ENCODE results near the gene RPL10.

The RPL10 gene

GRCh38 chrX:154349979-154350378 is 48.2 kb upstream of the RPL10 start:
- Histone ChIP-seq H3K79me2 (ENCODE audit: insufficient read depth, low read length) (no peaks in the 10 kb centered on the region), H3K9me3 (ENCODE audit: low read length) (no peaks in the 10 kb centered on the region), H3F3A (ENCODE audit: insufficient read depth, low read length) (no peaks in the 10 kb centered on the region), H3K9me2 (ENCODE audit: low read depth, low read length) (no peaks in the 10 kb centered on the region), H2AFZ (ENCODE audit: low read length) (no peak overlapping the region), H3K36me3 (ENCODE audit: insufficient read depth, low read length) (peaks cover 53% of the 10 kb centered on the region), H3K4me3 (ENCODE audit: low read depth, low read length, poor library complexity, severe bottlenecking) (no peak overlapping the region), H3K27me3 (ENCODE audit: insufficient read depth, low read length) (no peaks in the 10 kb centered on the region), H4K20me1 (ENCODE audit: insufficient read depth, low read length) (no peaks in the 10 kb centered on the region), H3K4me2 (ENCODE audit: low read length) (no peak overlapping the region), H3K9ac (ENCODE audit: low read length) (no peak overlapping the region), H3K27ac (ENCODE audit: low read depth, low read length, poor library complexity, severe bottlenecking) (no peak overlapping the region), H3K4me1 (ENCODE audit: insufficient read depth, low read length, severe bottlenecking) (peaks cover 7% of the 10 kb centered on the region)
- TF ChIP-seq EZH2 (IDR thresholded peaks at IDR 0.05; ENCODE audit: borderline replicate concordance, low read length) (no peak), CTCF (IDR thresholded peaks at IDR 0.05; ENCODE audit: low read length) (no peak)

- H2AFZ ChIP-seq (ENCODE audit: low read length), result no peak overlapping the region
- no peaks in the 10 kb centered on the region for H3K79me2 ChIP-seq (ENCODE audit: insufficient read depth, low read length)
- no peak overlapping the region for H3K9ac ChIP-seq (ENCODE audit: low read length)
- H3F3A ChIP-seq (ENCODE audit: insufficient read depth, low read length), result no peaks in the 10 kb centered on the region
- no peaks in the 10 kb centered on the region for H3K27me3 ChIP-seq (ENCODE audit: insufficient read depth, low read length)
- H3K9me2 ChIP-seq (ENCODE audit: low read depth, low read length), result no peaks in the 10 kb centered on the region
- H3K36me3 ChIP-seq (ENCODE audit: insufficient read depth, low read length), result peaks cover 53% of the 10 kb centered on the region
- no peaks in the 10 kb centered on the region for H4K20me1 ChIP-seq (ENCODE audit: insufficient read depth, low read length)
- no peaks in the 10 kb centered on the region for H3K9me3 ChIP-seq (ENCODE audit: low read length)
- H3K4me3 ChIP-seq (ENCODE audit: low read depth, low read length, poor library complexity, severe bottlenecking), result no peak overlapping the region
- H3K4me2 ChIP-seq (ENCODE audit: low read length), result no peak overlapping the region
- H3K4me1 ChIP-seq (ENCODE audit: insufficient read depth, low read length, severe bottlenecking), result peaks cover 7% of the 10 kb centered on the region
- no peak for TF ChIP-seq EZH2 (IDR thresholded peaks at IDR 0.05; ENCODE audit: borderline replicate concordance, low read length)
- no peak for TF ChIP-seq CTCF (IDR thresholded peaks at IDR 0.05; ENCODE audit: low read length)
- H3K27ac ChIP-seq (ENCODE audit: low read depth, low read length, poor library complexity, severe bottlenecking), result no peak overlapping the region
Observed at GRCh38 chrX:154350429-154351182, 47.6 kb upstream of the RPL10 start.

- Histone ChIP-seq H3K9ac (ENCODE audit: low read length) (no peak overlapping the region), H3K4me3 (ENCODE audit: low read depth, low read length, poor library complexity, severe bottlenecking) (no peak overlapping the region), H4K20me1 (ENCODE audit: insufficient read depth, low read length) (no peaks in the 10 kb centered on the region), H3K9me2 (ENCODE audit: low read depth, low read length) (no peaks in the 10 kb centered on the region), H3F3A (ENCODE audit: insufficient read depth, low read length) (no peaks in the 10 kb centered on the region), H3K27ac (ENCODE audit: low read depth, low read length, poor library complexity, severe bottlenecking) (no peak overlapping the region), H3K79me2 (ENCODE audit: insufficient read depth, low read length) (no peaks in the 10 kb centered on the region), H3K4me2 (ENCODE audit: low read length) (no peak overlapping the region), H3K9me3 (ENCODE audit: low read length) (no peaks in the 10 kb centered on the region), H3K4me1 (ENCODE audit: insufficient read depth, low read length, severe bottlenecking) (peaks cover 7% of the 10 kb centered on the region), H2AFZ (ENCODE audit: low read length) (no peak overlapping the region), H3K36me3 (ENCODE audit: insufficient read depth, low read length) (peaks cover 53% of the 10 kb centered on the region), H3K27me3 (ENCODE audit: insufficient read depth, low read length) (no peaks in the 10 kb centered on the region)
- TF ChIP-seq CTCF (IDR thresholded peaks at IDR 0.05; ENCODE audit: low read length) (no peak), EZH2 (IDR thresholded peaks at IDR 0.05; ENCODE audit: borderline replicate concordance, low read length) (no peak)
Observed at GRCh38 chrX:154351183-154352011, 46.8 kb upstream of the RPL10 start.

All from OCI-LY1 (cell line).